ENCODE measurements around the gene TCP1. TPM values are rescaled to one million over a fixed set of nuclear protein-coding genes. Genes with fewer than 3 reads are reported as not detected.
A peak's percentile ranks its signal among the peaks of the same experiment; 100 is the strongest.
"Not testable (repeated sequence)": the region's sequence is repeated elsewhere in the genome, so short reads cannot be mapped to it uniquely, and the experiment has no call there.

TCP1 gene
- total and polyA plus RNA-seq, 12 donors = 59.0 to 290 (median 118) TPM

GRCh38 chr6:159753081-159753872 lies 36.1 kb downstream of the TCP1 start:
- Histone ChIP-seq H3K36me3 (replicated peaks in 1 of 2) (peaks cover 0 to 91% of the 10 kb centered on the region in 2 donors), H3K27me3 (no peaks in the 10 kb centered on the region), H3K4me3 (no peak overlapping the region), H3K27ac (no peak overlapping the region), H3K4me1 (replicated peaks in 1 of 2) (peaks cover 0 to 3% of the 10 kb centered on the region in 2 donors), H3K9me3 (replicated peaks in 1 of 3) (no peaks in the 10 kb centered on the region)
- intact Hi-C loops (cut with DNase I) = no loop called here
- WGBS, 4 donors = 69 to 75% (median 73%) methylated on average over 6 of the region's 6 CpGs
- peak in 2 of 7 donors; percentile 23 to 56 for DNase-seq
- TF ChIP-seq POLR2A (IDR thresholded peaks at IDR 0.05) (no peak), CTCF (IDR thresholded peaks at IDR 0.05) (no peak)

- Histone ChIP-seq H3K27me3 (no peaks in the 10 kb centered on the region), H3K27ac (no peak overlapping the region), H3K9me3 (replicated peaks in 1 of 3) (no peaks in the 10 kb centered on the region), H3K36me3 (replicated peaks in 1 of 2) (peaks cover 0 to 92% of the 10 kb centered on the region in 2 donors), H3K4me1 (replicated peaks in 1 of 2) (peaks cover 0 to 3% of the 10 kb centered on the region in 2 donors), H3K4me3 (no peak overlapping the region)
- TF ChIP-seq POLR2A (IDR thresholded peaks at IDR 0.05) (no peak), CTCF (IDR thresholded peaks at IDR 0.05) (no peak)
- DNase-seq = no peak
- 86 to 92% (median 91%) methylated on average over 3 of the region's 3 CpGs for WGBS, 4 donors
- intact Hi-C loops (cut with DNase I) = no loop called here
These were observed 38.0 kb downstream of the TCP1 start for GRCh38 chr6:159751448-159751847.

GRCh38 chr6:159748127-159748526 lies 41.3 kb downstream of the TCP1 start:
- DNase-seq; intact Hi-C loops (cut with DNase I); H3K27ac ChIP-seq; H3K27me3 ChIP-seq; H3K4me1 ChIP-seq (replicated peaks in 1 of 2); H3K9me3 ChIP-seq (replicated peaks in 1 of 3); H3K4me3 ChIP-seq: not testable (repeated sequence)
- H3K36me3 ChIP-seq (replicated peaks in 1 of 2) = peaks cover 0 to 95% of the 10 kb centered on the region in 2 donors
- WGBS, 4 donors = 85 to 95% (median 91%) methylated on average over 7 of the region's 7 CpGs

- Histone ChIP-seq H3K4me3 (no peak overlapping the region), H3K27ac (no peak overlapping the region), H3K4me1 (replicated peaks in 1 of 2) (peaks cover 9 to 18% of the 10 kb centered on the region in 2 donors), H3K27me3 (no peaks in the 10 kb centered on the region), H3K9me3 (replicated peaks in 1 of 3) (no peaks in the 10 kb centered on the region), H3K36me3 (replicated peaks in 1 of 2) (peaks cover 0 to 97% of the 10 kb centered on the region in 2 donors)
- 68 to 92% (median 77%) methylated on average over 1 of the region's 1 CpG for WGBS, 4 donors
- intact Hi-C loops (cut with DNase I) = no loop called here
- TF ChIP-seq POLR2A (IDR thresholded peaks at IDR 0.05) (no peak), CTCF (IDR thresholded peaks at IDR 0.05) (no peak)
- no peak for DNase-seq
These were observed 42.6 kb downstream of the TCP1 start for GRCh38 chr6:159746759-159747158.

GRCh38 chr6:159745081-159745480 lies 44.3 kb downstream of the TCP1 start:
- Histone ChIP-seq H3K4me3 (no peak overlapping the region), H3K4me1 (replicated peaks in 1 of 2) (peaks cover 9 to 15% of the 10 kb centered on the region in 2 donors), H3K27ac (no peak overlapping the region), H3K27me3 (no peaks in the 10 kb centered on the region), H3K9me3 (replicated peaks in 1 of 3) (no peaks in the 10 kb centered on the region), H3K36me3 (replicated peaks in 1 of 2) (peaks cover 0 to 94% of the 10 kb centered on the region in 2 donors)
- DNase-seq = no peak
- WGBS, 4 donors = 72 to 81% (median 77%) methylated on average over 7 of the region's 7 CpGs
- no peak for TF ChIP-seq CTCF (IDR thresholded peaks at IDR 0.05)
- no peak for TF ChIP-seq POLR2A (IDR thresholded peaks at IDR 0.05)
- intact Hi-C loops (cut with DNase I) = no loop called here
